B cell (primary cell): ENCODE results near the gene NRG2. TPM values are rescaled to one million over a fixed set of nuclear protein-coding genes. Genes with fewer than 3 reads are reported as not detected.

Source experiments
- ATAC-seq: fragments of 200-7000 bp; cut with Tn5 transposase; one replicate; pipeline ENCODE4 v1.10.0; 2021; ENCODE audit warnings: low read depth, mild to moderate bottlenecking, moderate number of reproducible peaks, moderate library complexity
- CTCF ChIA-PET: fragments of 350-600 bp; sonication (Branson Sonifier 250); formaldehyde crosslinking; loops from one replicate; lab custom pipeline; 2021; ENCODE audit warnings: antibody characterized with exemption, inconsistent platforms; lab: Charles Lee
- POLR2A ChIA-PET: fragments of 350-600 bp; sonication (Branson Sonifier 250); formaldehyde crosslinking; loops from one replicate; lab custom pipeline; 2021; ENCODE audit warnings: antibody characterized with exemption; lab: Charles Lee
- DNase-seq: peaks from one replicate; pipeline ENCODE4 v3.0.0; 2013
- H2AFZ ChIP-seq: 2 replicates; pipeline ENCODE4 v1.6.1; 2012; ENCODE audit warnings: mild to moderate bottlenecking, low read depth, low read length; ENCODE audit not compliant: insufficient read depth, poor library complexity, severe bottlenecking
- H3K27ac ChIP-seq, 2 donors: 1 replicate in 1 of 2; 2 replicates in 1 of 2; pipeline ENCODE4 v1.5.1; 2012 to 2013; ENCODE audit warnings: low read length in 2 of 2, mild to moderate bottlenecking in 2 of 2, moderate library complexity in 1 of 2
- H3K27me3 ChIP-seq, 4 experiments: fragments of 200-600 bp in 1 of 4; sonication (generic) in 1 of 4; replicated peaks in 1 of 4; 1 replicate in 2 of 4; 2 replicates in 2 of 4; pipeline versions ENCODE4 v1.6.1 to v1.7.0; 2013 to 2016; ENCODE audit warnings: low read length in 3 of 4, mild to moderate bottlenecking in 2 of 4, mixed read lengths in 1 of 4, moderate library complexity in 1 of 4; ENCODE audit not compliant: insufficient read depth in 4 of 4, control insufficient read depth in 3 of 4; ENCODE audit errors: control extremely low read depth in 1 of 4
- H3K36me3 ChIP-seq, 2 experiments: replicated peaks in 1 of 2; 1 replicate in 1 of 2; 2 replicates in 1 of 2; pipeline versions ENCODE4 v1.6.1 to v1.7.1; 2013; ENCODE audit warnings: low read length in 1 of 2; ENCODE audit not compliant: insufficient read depth in 2 of 2, control insufficient read depth in 1 of 2; ENCODE audit errors: control extremely low read depth in 1 of 2, extremely low read depth in 1 of 2
- H3K4me1 ChIP-seq, 2 donors: fragments of 200-600 bp in 1 of 2; sonication (generic) in 1 of 2; 1 replicate in 1 of 2; 2 replicates in 1 of 2; pipeline versions ENCODE4 v1.5.1 to v1.6.1; 2013 to 2017; ENCODE audit warnings: low read length in 2 of 2; ENCODE audit not compliant: control insufficient read depth in 2 of 2, insufficient read depth in 2 of 2
- H3K4me2 ChIP-seq: replicated peaks from 2 replicates; pipeline ENCODE3; 2012; ENCODE audit warnings: mild to moderate bottlenecking, low read depth, low read length; ENCODE audit not compliant: poor library complexity, severe bottlenecking
- H3K4me3 ChIP-seq, 5 experiments: fragments of 200-600 bp in 1 of 5; sonication (generic) in 1 of 5; 1 replicate in 3 of 5; 2 replicates in 2 of 5; pipeline versions ENCODE4 v1.5.1 to v1.7.0; 2011 to 2016; ENCODE audit warnings: low read length in 4 of 5, mild to moderate bottlenecking in 4 of 5, low read depth in 2 of 5, control low read depth in 1 of 5, moderate library complexity in 1 of 5; ENCODE audit not compliant: insufficient read depth in 1 of 5; ENCODE audit errors: control extremely low read depth in 1 of 5, extremely low read depth in 1 of 5
- H3K79me2 ChIP-seq: fragments of 200-600 bp; sonication (generic); one replicate; pipeline ENCODE4 v1.6.0; 2016; ENCODE audit warnings: low read length; ENCODE audit not compliant: control insufficient read depth, insufficient read depth
- H3K9ac ChIP-seq: fragments of 200-600 bp; sonication (generic); 2 replicates; pipeline ENCODE4 v1.6.1; 2017; ENCODE audit warnings: mild to moderate bottlenecking, low read length, moderate library complexity
- H3K9me3 ChIP-seq, 3 donors: one replicate each; pipeline versions ENCODE4 v1.6.1 to v1.7.1; 2013; ENCODE audit warnings: low read length in 2 of 3; ENCODE audit not compliant: control insufficient read depth in 2 of 3, insufficient read depth in 1 of 3; ENCODE audit errors: control extremely low read depth in 1 of 3
- H4K20me1 ChIP-seq: 2 replicates; pipeline ENCODE4 v1.6.0; 2012; ENCODE audit warnings: mild to moderate bottlenecking, low read length; ENCODE audit not compliant: insufficient read depth, control insufficient read depth, poor library complexity, severe bottlenecking
- H3K27ac Mint-ChIP-seq: one replicate; pipeline ENCODE4 v1.8.0; 2021; ENCODE audit warnings: mixed read lengths
- H3K27me3 Mint-ChIP-seq: one replicate; pipeline ENCODE4 v1.8.0; 2021; ENCODE audit warnings: mixed read lengths
- H3K4me1 Mint-ChIP-seq: one replicate; pipeline ENCODE4 v1.8.0; 2021; ENCODE audit warnings: mixed read lengths
- H3K4me3 Mint-ChIP-seq: one replicate; pipeline ENCODE4 v1.8.0; 2021; ENCODE audit warnings: mixed read lengths
- H3K9me3 Mint-ChIP-seq: one replicate; pipeline ENCODE4 v1.8.0; 2022; ENCODE audit warnings: mixed read lengths; ENCODE audit not compliant: insufficient read depth
- CTCF ChIP-seq: fragments of 200-600 bp; IDR thresholded peaks from one replicate; pipeline ENCODE4 v1.8.0; 2022; ENCODE audit warnings: antibody characterized with exemption, mild to moderate bottlenecking
- EZH2 ChIP-seq: IDR thresholded peaks from 2 replicates; pipeline ENCODE4 v1.6.1; 2012; ENCODE audit warnings: borderline replicate concordance, low read depth, mild to moderate bottlenecking, moderate library complexity, low read length; ENCODE audit not compliant: insufficient read depth, poor library complexity, severe bottlenecking
- WGBS: methylation state at CpG from one replicate; pipeline ENCODE4 v1.1.5; 2013; ENCODE audit warnings: missing lambda C conversion rate; ENCODE audit not compliant: insufficient coverage; 5-methylcytosine and 5-hydroxymethylcytosine counted together
- intact Hi-C: fragments of 100-400 bp; cut with micrococcal nuclease; formaldehyde crosslinking; loops from one replicate; pipeline ENCODE4 v1.10.0; 2022
- polyA plus RNA-seq: library from polyadenylated mRNA; depleted of rRNA; stranded (reverse); fragments of >200 nt; gene quantifications from 2 replicates; pipeline ENCODE4 v1.2.3, GENCODE V29; 2012
- total RNA-seq, 2 donors: library from RNA; stranded (reverse); fragments of 120-200 nt in 1 of 2; gene quantifications; 1 replicate in 1 of 2; 2 replicates in 1 of 2; pipeline versions ENCODE4 v1.2.3 to v1.2.4, GENCODE V29; 2013 to 2022

The NRG2 gene
- total and polyA plus RNA-seq, 2 donors (not counting 1 experiment from before 2014, with no cell fraction given) = 0.13 to 0.15 TPM

- ATAC-seq (no peak), DNase-seq (no peak)
- no peak overlapping the region for H3K4me3 Mint-ChIP-seq
- H3K27ac Mint-ChIP-seq = no peak overlapping the region
- Histone ChIP-seq H3K9ac (no peak overlapping the region), H3K4me1 (peaks cover 0 to 4% of the 10 kb centered on the region in 2 donors), H3K9me3 (no peaks in the 10 kb centered on the region), H4K20me1 (no peaks in the 10 kb centered on the region), H3K4me2 (no peak overlapping the region), H3K79me2 (no peaks in the 10 kb centered on the region), H3K27ac (no peak overlapping the region), H3K27me3 (peaks cover 0 to 20% (median 2%) of the 10 kb centered on the region in 4 experiments), H3K36me3 (no peaks in the 10 kb centered on the region), H3K4me3 (no peak overlapping the region), H2AFZ (no peak overlapping the region)
- intact Hi-C loops = no loop called here
- peaks cover 3% of the 10 kb centered on the region for H3K9me3 Mint-ChIP-seq
- ChIA-PET CTCF (interaction anchor here (0.5 to 5.4 kb wide), 2 partner anchors 9 to 12 kb away, joined by 4 to 35 read pairs; no protein-coding TSS in a partner anchor), POLR2A (no interaction called here)
- peaks cover 8% of the 10 kb centered on the region for H3K4me1 Mint-ChIP-seq
- TF ChIP-seq CTCF = no peak
- TF ChIP-seq EZH2 = no peak
- peaks cover 50% of the 10 kb centered on the region for H3K27me3 Mint-ChIP-seq
- 78% methylated on average over 10 of the region's 15 CpGs for WGBS
Measured at GRCh38 chr5:139982157-139982974, 60.7 kb downstream of the NRG2 start.

- peaks cover 0 to 4% of the 10 kb centered on the region in 2 donors for H3K4me1 ChIP-seq
- no peak overlapping the region for H3K27ac ChIP-seq
- Mint-ChIP-seq H3K27me3 (peaks cover 57% of the 10 kb centered on the region), H3K4me3 (no peak overlapping the region), H3K9me3 (peaks cover 3% of the 10 kb centered on the region), H3K27ac (no peak overlapping the region), H3K4me1 (peaks cover 8% of the 10 kb centered on the region)
- H3K9ac ChIP-seq = no peak overlapping the region
- ChIA-PET CTCF (interaction anchor here (5.4 kb wide), 1 partner anchor 11 kb away, joined by 35 read pairs; no protein-coding TSS in a partner anchor), POLR2A (no interaction called here)
- H3K36me3 ChIP-seq = no peaks in the 10 kb centered on the region
- H4K20me1 ChIP-seq = no peaks in the 10 kb centered on the region
- peaks cover 0 to 17% (median 5%) of the 10 kb centered on the region in 4 experiments for H3K27me3 ChIP-seq
- TF ChIP-seq EZH2 (no peak), CTCF (no peak)
- H3K4me2 ChIP-seq = no peak overlapping the region
- WGBS = 96% methylated on average over 3 of the region's 3 CpGs
- H3K79me2 ChIP-seq = no peaks in the 10 kb centered on the region
- intact Hi-C loops = no loop called here
- H3K4me3 ChIP-seq = no peak overlapping the region
- H2AFZ ChIP-seq = no peak overlapping the region
- DNase-seq = no peak
- H3K9me3 ChIP-seq = no peaks in the 10 kb centered on the region
- ATAC-seq = no peak
Measured at GRCh38 chr5:139980765-139981164, 62.3 kb downstream of the NRG2 start.
